ENCODE measurements around the gene THSD4. TPM values are rescaled to one million over a fixed set of nuclear protein-coding genes. Genes with fewer than 3 reads are reported as not detected.

THSD4 gene
- total and polyA plus RNA-seq, 2 of the 8 experiments (the other 6 are each of a cell fraction or from before 2014, with no cell fraction given): 2.5 to 6.2 TPM

GRCh38 chr15:71495398-71495780, 380.1 kb downstream of the THSD4 start:
- Histone ChIP-seq H3K4me3 (ENCODE audit: extremely low read depth in 1 of 4, insufficient read depth in 2 of 4, low read depth in 3 of 4, low read length in 4 of 4) (no peak overlapping the region), H3K27ac (ENCODE audit: low read depth, low read length) (no peak overlapping the region), H3K27me3 (replicated peaks in 1 of 4; ENCODE audit: control insufficient read depth in 3 of 4, extremely low read depth in 1 of 4, insufficient read depth in 3 of 4, low read length in 3 of 4) (no peaks in the 10 kb centered on the region), H3K18ac (ENCODE audit: extremely low read depth, low read length) (no peak overlapping the region), H2AFZ (ENCODE audit: low read length) (no peak overlapping the region), H3K23ac (ENCODE audit: insufficient read length) (no peak overlapping the region), H3K4me2 (ENCODE audit: insufficient read depth in 1 of 2, low read depth in 2 of 2, low read length in 2 of 2) (no peak overlapping the region), H2BK20ac (ENCODE audit: low read length) (no peak overlapping the region), H3K79me2 (ENCODE audit: control insufficient read depth in 1 of 2, insufficient read depth in 2 of 2, low read length in 2 of 2) (no peaks in the 10 kb centered on the region), H4K91ac (replicated peaks; ENCODE audit: insufficient read length, low read length) (no peak overlapping the region), H2AK5ac (ENCODE audit: low read depth, low read length) (no peak overlapping the region), H3K36me3 (ENCODE audit: control insufficient read depth in 2 of 4, insufficient read depth in 4 of 4, low read length in 3 of 4) (no peaks in the 10 kb centered on the region), H4K5ac (ENCODE audit: insufficient read length, low read depth, low read length) (no peak overlapping the region), H3K4me1 (replicated peaks in 1 of 4; ENCODE audit: control insufficient read depth in 3 of 4, insufficient read depth in 4 of 4, low read length in 3 of 4) (no peaks in the 10 kb centered on the region), H2BK12ac (ENCODE audit: low read depth, low read length) (no peak overlapping the region), H3K23me2 (ENCODE audit: low read depth, low read length) (no peaks in the 10 kb centered on the region), H2BK15ac (ENCODE audit: low read length) (no peak overlapping the region), H2BK5ac (ENCODE audit: low read depth, low read length) (no peak overlapping the region), H3K9me3 (ENCODE audit: insufficient read depth in 2 of 2, low read depth in 1 of 2, low read length in 1 of 2) (peaks cover 0 to 6% of the 10 kb centered on the region in 2 experiments; a peak in 1 of 4 replicates), H3K56ac (replicated peaks; ENCODE audit: insufficient read length, low read depth, low read length) (no peak overlapping the region), H4K20me1 (replicated peaks in 1 of 2; ENCODE audit: control insufficient read depth in 1 of 2, insufficient read depth in 2 of 2, low read length in 2 of 2) (no peaks in the 10 kb centered on the region), H3K9ac (replicated peaks in 1 of 4; ENCODE audit: extremely low read depth in 1 of 4, low read depth in 3 of 4, low read length in 3 of 4) (no peak overlapping the region), H2BK120ac (replicated peaks; ENCODE audit: low read depth, low read length) (no peak overlapping the region), H3K79me1 (ENCODE audit: low read depth, low read length) (no peaks in the 10 kb centered on the region), H4K8ac (ENCODE audit: extremely low read depth, insufficient read depth, low read length) (no peak overlapping the region), H3K14ac (ENCODE audit: insufficient read length) (no peak overlapping the region), H3K4ac (replicated peaks; ENCODE audit: insufficient read length, low read depth, low read length) (no peak overlapping the region)
- DNase-seq (ENCODE audit: low read depth in 1 of 2, low spot score in 2 of 2): no peak
- WGBS, 2 experiments (ENCODE audit: extremely low coverage in 1 of 2, insufficient coverage in 1 of 2, insufficient read length in 1 of 2, insufficient replicate concordance in 2 of 2, low coverage in 1 of 2, low lambda C conversion rate in 2 of 2, missing lambda C conversion rate in 1 of 2): 56% methylated on average over 3 of the region's 3 CpGs; no CpG with 5 or more reads in 1 of the 2 experiments
- no peak for FAIRE-seq
- ChIA-PET POLR2A (ENCODE audit: partially characterized antibody) (no interaction called here), CTCF (ENCODE audit: partially characterized antibody) (interaction anchor here (0.7 to 2.7 kb wide), 4 partner anchors 11 to 307 kb away, joined by 3 to 18 read pairs (median 3); no protein-coding TSS in a partner anchor)
- no peak for TF ChIP-seq POLR2A (IDR thresholded peaks at IDR 0.05; ENCODE audit: control extremely low read depth in 1 of 2, low read depth in 2 of 2, low read length in 2 of 2)
- no peak for TF ChIP-seq CBX8 (IDR thresholded peaks at IDR 0.05; ENCODE audit: borderline replicate concordance, low read depth, low read length)
- no peak for TF ChIP-seq JUND (IDR thresholded peaks at IDR 0.05; ENCODE audit: low read length)
- TF ChIP-seq KDM4A (IDR thresholded peaks at IDR 0.05; ENCODE audit: low read depth, low read length, severe bottlenecking): no peak
- no peak for TF ChIP-seq FOSL1 (IDR thresholded peaks at IDR 0.05; ENCODE audit: insufficient read depth, low read depth, low read length)
- TF ChIP-seq CEBPB (IDR thresholded peaks at IDR 0.05; ENCODE audit: low read depth, low read length): no peak
- TF ChIP-seq, protein P1, sequence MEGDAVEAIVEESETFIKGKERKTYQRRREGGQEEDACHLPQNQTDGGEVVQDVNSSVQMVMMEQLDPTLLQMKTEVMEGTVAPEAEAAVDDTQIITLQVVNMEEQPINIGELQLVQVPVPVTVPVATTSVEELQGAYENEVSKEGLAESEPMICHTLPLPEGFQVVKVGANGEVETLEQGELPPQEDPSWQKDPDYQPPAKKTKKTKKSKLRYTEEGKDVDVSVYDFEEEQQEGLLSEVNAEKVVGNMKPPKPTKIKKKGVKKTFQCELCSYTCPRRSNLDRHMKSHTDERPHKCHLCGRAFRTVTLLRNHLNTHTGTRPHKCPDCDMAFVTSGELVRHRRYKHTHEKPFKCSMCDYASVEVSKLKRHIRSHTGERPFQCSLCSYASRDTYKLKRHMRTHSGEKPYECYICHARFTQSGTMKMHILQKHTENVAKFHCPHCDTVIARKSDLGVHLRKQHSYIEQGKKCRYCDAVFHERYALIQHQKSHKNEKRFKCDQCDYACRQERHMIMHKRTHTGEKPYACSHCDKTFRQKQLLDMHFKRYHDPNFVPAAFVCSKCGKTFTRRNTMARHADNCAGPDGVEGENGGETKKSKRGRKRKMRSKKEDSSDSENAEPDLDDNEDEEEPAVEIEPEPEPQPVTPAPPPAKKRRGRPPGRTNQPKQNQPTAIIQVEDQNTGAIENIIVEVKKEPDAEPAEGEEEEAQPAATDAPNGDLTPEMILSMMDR (IDR thresholded peaks at IDR 0.05; ENCODE audit: control extremely low read depth in 1 of 3, insufficient read depth in 1 of 3, low read depth in 1 of 3, low read length in 3 of 3): no peak
- no peak for TF ChIP-seq RNF2 (IDR thresholded peaks at IDR 0.05; ENCODE audit: borderline replicate concordance, low read depth, low read length, missing control alignments, poor library complexity, severe bottlenecking)
- no peak for TF ChIP-seq SIN3A (conservative IDR thresholded peaks at IDR 0.05 in 1 of 2, IDR thresholded peaks at IDR 0.05 in 1 of 2; ENCODE audit: low read depth in 1 of 2, low read length in 2 of 2)
- no peak for TF ChIP-seq KDM5A (IDR thresholded peaks at IDR 0.05; ENCODE audit: low read length)
- no peak for TF ChIP-seq CHD2 (IDR thresholded peaks at IDR 0.05; ENCODE audit: low read length)

Measured in H1 (cell line).